H9 (cell line): ENCODE data around the gene VPS39. TPM values are rescaled to one million over a fixed set of nuclear protein-coding genes. Genes with fewer than 3 reads are reported as not detected.

Source experiments
- DNase-seq: peaks from one replicate; pipeline ENCODE4 v3.0.0-alpha.2; 2017
- H2AFZ ChIP-seq: one replicate; pipeline ENCODE4 v1.6.1; 2013; ENCODE audit warnings: mild to moderate bottlenecking, low read length, control low read depth, moderate library complexity
- H2AK5ac ChIP-seq: 2 replicates; pipeline ENCODE4 v1.6.1; 2013; ENCODE audit warnings: low read length, control low read depth, mixed read lengths; ENCODE audit not compliant: insufficient read length
- H2BK120ac ChIP-seq: one replicate; pipeline ENCODE4 v1.6.1; 2013; ENCODE audit warnings: low read depth, mild to moderate bottlenecking, low read length, control low read depth, inconsistent platforms; ENCODE audit not compliant: poor library complexity, severe bottlenecking
- H2BK12ac ChIP-seq: 2 replicates; pipeline ENCODE4 v1.6.1; 2013; ENCODE audit warnings: low read length, control low read depth, mixed read lengths, low read depth; ENCODE audit not compliant: insufficient read length
- H2BK15ac ChIP-seq: 2 replicates; pipeline ENCODE4 v1.6.1; 2013; ENCODE audit warnings: low read depth, low read length, control low read depth
- H2BK20ac ChIP-seq: one replicate; pipeline ENCODE4 v1.6.1; 2013; ENCODE audit warnings: low read depth, mild to moderate bottlenecking, low read length, control low read depth, inconsistent platforms; ENCODE audit not compliant: poor library complexity, severe bottlenecking
- H2BK5ac ChIP-seq: 2 replicates; pipeline ENCODE4 v1.6.1; 2013; ENCODE audit warnings: low read length, control low read depth, mixed read lengths; ENCODE audit not compliant: insufficient read length
- H3K14ac ChIP-seq: 2 replicates; pipeline ENCODE4 v1.6.1; 2013; ENCODE audit warnings: low read length, control low read depth; ENCODE audit not compliant: insufficient read depth
- H3K18ac ChIP-seq: 2 replicates; pipeline ENCODE4 v1.6.1; 2013; ENCODE audit warnings: low read depth, mild to moderate bottlenecking, mixed read lengths, low read length, control low read depth; ENCODE audit not compliant: insufficient read length
- H3K23ac ChIP-seq: 2 replicates; pipeline ENCODE4 v1.6.1; 2013; ENCODE audit warnings: low read length, control low read depth, mixed read lengths, low read depth; ENCODE audit not compliant: insufficient read length
- H3K23me2 ChIP-seq: 2 replicates; pipeline ENCODE4 v1.6.1; 2013; ENCODE audit warnings: low read depth, mild to moderate bottlenecking, mixed read lengths, low read length, control low read depth; ENCODE audit not compliant: insufficient read length, poor library complexity, severe bottlenecking
- H3K27ac ChIP-seq: 2 replicates; pipeline ENCODE4 v1.5.1; 2013; ENCODE audit warnings: low read length, control low read depth, mixed read lengths, low read depth; ENCODE audit not compliant: insufficient read length
- H3K27me3 ChIP-seq: 2 replicates; pipeline ENCODE4 v1.6.1; 2013; ENCODE audit warnings: low read length, control low read depth, inconsistent platforms; ENCODE audit not compliant: insufficient read depth
- H3K4ac ChIP-seq: 2 replicates; pipeline ENCODE4 v1.6.1; 2013; ENCODE audit warnings: low read depth, mild to moderate bottlenecking, control low read depth, inconsistent platforms, low read length, moderate library complexity
- H3K4me1 ChIP-seq: 2 replicates; pipeline ENCODE4 v1.6.1; 2013; ENCODE audit warnings: low read length, control low read depth, inconsistent platforms; ENCODE audit not compliant: insufficient read depth
- H3K4me2 ChIP-seq: 2 replicates; pipeline ENCODE4 v1.6.1; 2013; ENCODE audit warnings: low read length, control low read depth, mixed read lengths; ENCODE audit not compliant: insufficient read length, insufficient read depth
- H3K56ac ChIP-seq: 2 replicates; pipeline ENCODE4 v1.6.1; 2013; ENCODE audit warnings: low read depth, mild to moderate bottlenecking, mixed read lengths, low read length, control low read depth; ENCODE audit not compliant: insufficient read length
- H3K79me1 ChIP-seq: 2 replicates; pipeline ENCODE4 v1.6.1; 2013; ENCODE audit warnings: low read depth, mild to moderate bottlenecking, moderate library complexity, low read length, control low read depth, inconsistent platforms; ENCODE audit not compliant: insufficient read depth, poor library complexity, severe bottlenecking
- H3K79me2 ChIP-seq: 2 replicates; pipeline ENCODE4 v1.6.1; 2013; ENCODE audit warnings: low read length, control low read depth, inconsistent platforms; ENCODE audit not compliant: insufficient read depth
- H3K9ac ChIP-seq: 2 replicates; pipeline ENCODE4 v1.6.1; 2013; ENCODE audit warnings: low read length, control low read depth, mixed read lengths; ENCODE audit not compliant: insufficient read length; ENCODE audit errors: extremely low read depth
- H3K9me3 ChIP-seq: one replicate; pipeline ENCODE4 v1.6.1; 2013; ENCODE audit warnings: low read depth, low read length, inconsistent platforms; ENCODE audit not compliant: control insufficient read depth
- H3T11ph ChIP-seq: one replicate; pipeline ENCODE4 v1.6.1; 2013; ENCODE audit warnings: mild to moderate bottlenecking, low read length, control low read depth, inconsistent platforms
- H4K20me1 ChIP-seq: one replicate; pipeline ENCODE4 v1.6.1; 2013; ENCODE audit not compliant: control insufficient read depth, insufficient read length, insufficient read depth
- H4K5ac ChIP-seq: 2 replicates; pipeline ENCODE4 v1.6.1; 2013; ENCODE audit warnings: low read depth, mild to moderate bottlenecking, mixed read lengths, low read length, control low read depth; ENCODE audit not compliant: insufficient read length
- H4K8ac ChIP-seq: replicated peaks from 2 replicates; pipeline ENCODE4 v1.6.1; 2013; ENCODE audit warnings: low read length, control low read depth, mixed read lengths, low read depth; ENCODE audit not compliant: insufficient read length
- H4K91ac ChIP-seq: 2 replicates; pipeline ENCODE4 v1.6.1; 2013; ENCODE audit warnings: low read depth, mild to moderate bottlenecking, moderate library complexity, mixed read lengths, low read length, control low read depth; ENCODE audit not compliant: insufficient read length
- H3K27ac Mint-ChIP-seq, 3 experiments: 2 replicates in 2 of 3; 3 replicates in 1 of 3; pipeline ENCODE4 v1.8.0; 2020 to 2021; ENCODE audit warnings: mixed read lengths in 3 of 3, mild to moderate bottlenecking in 1 of 3, moderate library complexity in 1 of 3
- H3K27me3 Mint-ChIP-seq: 2 replicates; pipeline ENCODE4 v1.8.0; 2021; ENCODE audit warnings: low read depth, mild to moderate bottlenecking, moderate library complexity, mixed read lengths
- H3K36me3 Mint-ChIP-seq, 3 experiments: 2 replicates in 2 of 3; 3 replicates in 1 of 3; pipeline ENCODE4 v1.8.0; 2020 to 2021; ENCODE audit warnings: low read depth in 3 of 3, mixed read lengths in 3 of 3; ENCODE audit not compliant: insufficient read depth in 1 of 3
- H3K4me1 Mint-ChIP-seq, 2 experiments: 2 replicates each; pipeline ENCODE4 v1.8.0; 2020; ENCODE audit warnings: mixed read lengths in 2 of 2
- H3K4me3 Mint-ChIP-seq, 2 experiments: 2 replicates in 1 of 2; 3 replicates in 1 of 2; pipeline ENCODE4 v1.8.0; 2020 to 2021; ENCODE audit warnings: mild to moderate bottlenecking in 2 of 2, mixed read lengths in 2 of 2, moderate library complexity in 1 of 2
- H3K9me3 Mint-ChIP-seq, 2 experiments: 2 replicates in 1 of 2; 3 replicates in 1 of 2; pipeline ENCODE4 v1.8.0; 2020; ENCODE audit warnings: mild to moderate bottlenecking in 2 of 2, mixed read lengths in 2 of 2, moderate library complexity in 1 of 2
- WGBS: extraction: QIAGEN DNeasy Blood & Tissue Kit; methylation state at CpG from one replicate; pipeline ENCODE4 v1.1.7; 2013; ENCODE audit warnings: missing lambda C conversion rate, low lambda C conversion rate, mixed read lengths; ENCODE audit not compliant: insufficient read length; ENCODE audit errors: extremely low coverage; 5-methylcytosine and 5-hydroxymethylcytosine counted together
- total RNA-seq: library from RNA; stranded (reverse); gene quantifications from 2 replicates; pipeline ENCODE4 v1.2.1, GENCODE V29; 2021
- TF ChIP-seq, protein P1 (sequence below): fragments of 200-600 bp; sonication (generic); conservative IDR thresholded peaks from 3 replicates; pipeline ENCODE4 v1.8.0; 2021; ENCODE audit warnings: antibody characterized with exemption, mild to moderate bottlenecking

Gene VPS39
- total RNA-seq, 1 experiment from 2014 or later, result 48.6 TPM

DNA sequence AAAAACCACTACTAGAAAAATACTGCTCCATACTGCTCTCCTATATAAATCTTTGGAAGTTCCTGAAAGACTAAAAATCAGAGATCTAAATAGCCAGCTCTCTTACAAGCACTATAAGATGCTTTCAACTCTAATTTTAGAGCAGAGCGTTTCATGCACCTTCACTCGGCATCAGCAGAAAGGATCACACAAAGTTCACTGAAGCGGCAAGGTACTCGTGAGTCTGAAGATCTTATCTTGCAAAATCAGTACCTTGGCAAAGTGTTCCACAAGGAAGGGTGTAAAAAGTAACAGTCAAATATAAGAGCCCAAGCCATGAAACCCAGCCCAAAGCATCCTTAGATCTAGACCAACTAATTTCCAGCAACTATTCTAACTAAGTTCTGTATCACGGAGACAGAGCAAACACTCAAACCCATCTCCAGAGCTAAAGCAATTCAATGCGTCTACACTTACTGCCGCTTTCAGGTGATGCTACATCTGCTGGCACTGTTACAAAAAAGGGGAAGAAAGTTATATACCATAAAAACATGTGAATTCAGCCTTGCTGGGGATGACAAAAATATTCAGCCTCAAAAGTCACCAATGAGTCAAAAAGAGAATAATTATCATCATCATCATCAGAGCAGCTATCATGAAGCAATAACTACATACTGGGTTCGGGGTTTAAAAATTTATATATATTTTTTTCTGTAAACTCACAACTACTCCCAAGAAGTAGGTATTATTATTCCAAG is 16.3 kb downstream of the VPS39 start:
- DNase-seq, result no peak
- Histone ChIP-seq H3T11ph (no peak overlapping the region), H4K8ac (no peak overlapping the region), H4K5ac (no peak overlapping the region), H3K27me3 (no peaks in the 10 kb centered on the region), H3K9me3 (no peaks in the 10 kb centered on the region), H4K91ac (no peak overlapping the region), H2AK5ac (no peak overlapping the region), H3K9ac (no peak overlapping the region), H3K27ac (no peak overlapping the region), H4K20me1 (no peaks in the 10 kb centered on the region), H2BK12ac (no peak overlapping the region), H3K4me2 (no peak overlapping the region), H3K23me2 (no peaks in the 10 kb centered on the region), H3K14ac (no peak overlapping the region), H3K79me1 (no peaks in the 10 kb centered on the region), H3K23ac (no peak overlapping the region), H3K18ac (no peak overlapping the region), H3K4ac (no peak overlapping the region), H2BK120ac (no peak overlapping the region), H3K56ac (no peak overlapping the region), H2BK5ac (no peak overlapping the region), H2BK15ac (no peak overlapping the region), H2AFZ (no peak overlapping the region), H3K79me2 (no peaks in the 10 kb centered on the region), H3K4me1 (no peaks in the 10 kb centered on the region), H2BK20ac (no peak overlapping the region)
- no CpG with 5 or more reads among the region's 8 CpGs for WGBS
- no peaks in the 10 kb centered on the region; a peak in 1 of 5 replicates for H3K9me3 Mint-ChIP-seq
- no peak overlapping the region for H3K4me3 Mint-ChIP-seq
- H3K36me3 Mint-ChIP-seq, result peaks cover 18 to 49% (median 37%) of the 10 kb centered on the region in 3 experiments; a peak in 6 of 7 replicates
- H3K4me1 Mint-ChIP-seq, result no peaks in the 10 kb centered on the region
- H3K27ac Mint-ChIP-seq, result no peak overlapping the region
- no peaks in the 10 kb centered on the region for H3K27me3 Mint-ChIP-seq
- TF ChIP-seq, protein P1, sequence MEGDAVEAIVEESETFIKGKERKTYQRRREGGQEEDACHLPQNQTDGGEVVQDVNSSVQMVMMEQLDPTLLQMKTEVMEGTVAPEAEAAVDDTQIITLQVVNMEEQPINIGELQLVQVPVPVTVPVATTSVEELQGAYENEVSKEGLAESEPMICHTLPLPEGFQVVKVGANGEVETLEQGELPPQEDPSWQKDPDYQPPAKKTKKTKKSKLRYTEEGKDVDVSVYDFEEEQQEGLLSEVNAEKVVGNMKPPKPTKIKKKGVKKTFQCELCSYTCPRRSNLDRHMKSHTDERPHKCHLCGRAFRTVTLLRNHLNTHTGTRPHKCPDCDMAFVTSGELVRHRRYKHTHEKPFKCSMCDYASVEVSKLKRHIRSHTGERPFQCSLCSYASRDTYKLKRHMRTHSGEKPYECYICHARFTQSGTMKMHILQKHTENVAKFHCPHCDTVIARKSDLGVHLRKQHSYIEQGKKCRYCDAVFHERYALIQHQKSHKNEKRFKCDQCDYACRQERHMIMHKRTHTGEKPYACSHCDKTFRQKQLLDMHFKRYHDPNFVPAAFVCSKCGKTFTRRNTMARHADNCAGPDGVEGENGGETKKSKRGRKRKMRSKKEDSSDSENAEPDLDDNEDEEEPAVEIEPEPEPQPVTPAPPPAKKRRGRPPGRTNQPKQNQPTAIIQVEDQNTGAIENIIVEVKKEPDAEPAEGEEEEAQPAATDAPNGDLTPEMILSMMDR, result no peak
